Sciatic nerve (tissue), 2 donors: ENCODE results near the gene PDE10A. TPM values are rescaled to one million over a fixed set of nuclear protein-coding genes. Genes with fewer than 3 reads are reported as not detected.
"Not testable (repeated sequence)": the region's sequence is repeated elsewhere in the genome, so short reads cannot be mapped to it uniquely, and the experiment has no call there.

Source experiments
- ATAC-seq: fragments of 200-7000 bp; cut with Tn5 transposase; one replicate; pipeline ENCODE4 v1.9.1; 2020; ENCODE audit warnings: mild to moderate bottlenecking, moderate library complexity
- DNase-seq: peaks from one replicate; pipeline ENCODE4 v3.0.0-alpha.2; 2020; ENCODE audit warnings: low spot score
- intact Hi-C: fragments of 100-400 bp; cut with DNase I; formaldehyde crosslinking; loops from one replicate; pipeline ENCODE4 v1.14.2; 2022
- total RNA-seq: library from RNA; stranded (reverse); fragmentation: NEBNext Ultra II Directional; extraction: Animal tissue kit (Norgen Biotek cat#: 25700); gene quantifications from one replicate; pipeline ENCODE4 v1.2.1, GENCODE V29; 2021
- donor health status: DM: no; HTN: no; CAD: no.
- donor health status: DM: no; HTN: no; CAD: no.

PDE10A gene
- total RNA-seq, 1 donor from 2014 or later: 14.1 TPM

DNA sequence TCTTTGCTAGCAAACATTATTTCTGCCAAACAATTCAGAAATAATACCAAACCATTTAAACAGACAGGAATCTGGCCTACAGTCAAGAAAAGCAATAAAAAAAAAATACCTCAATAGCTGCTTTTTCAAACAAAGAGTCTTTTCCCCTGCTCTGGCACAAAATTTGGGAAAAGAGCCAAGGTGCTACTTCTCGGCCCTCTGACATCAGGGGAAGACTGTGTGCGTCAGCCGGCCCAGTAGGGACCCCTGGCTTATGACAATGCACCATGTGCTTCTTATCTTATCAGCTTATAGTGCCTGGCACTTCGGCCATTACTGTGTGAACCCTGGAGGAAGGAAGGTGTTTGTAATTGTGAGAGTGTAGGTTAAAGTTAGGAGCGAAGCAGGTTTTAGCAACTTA lies 89.4 kb downstream of the PDE10A start:
- ATAC-seq (peak; percentile 93), DNase-seq (no peak)
- intact Hi-C loops: no loop called here

DNA sequence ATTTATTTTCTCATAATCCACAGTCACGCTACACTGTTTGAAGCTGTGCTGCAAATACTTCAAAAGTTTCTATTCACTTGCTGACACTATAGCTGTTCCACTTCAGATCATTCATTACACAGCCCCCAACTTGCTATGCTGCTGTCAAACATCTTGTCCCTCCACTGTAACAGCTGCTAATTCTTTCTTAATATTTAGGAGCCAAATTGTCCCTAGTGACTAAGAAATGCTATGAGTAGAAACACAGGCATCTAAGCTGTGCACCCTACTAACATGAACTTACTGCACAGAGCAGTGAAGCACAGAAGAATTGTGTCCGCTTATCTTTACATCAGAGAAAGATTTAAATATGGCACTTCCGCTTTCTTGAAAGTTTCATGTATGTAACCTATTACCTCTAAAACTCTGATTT lies 91.3 kb downstream of the PDE10A start:
- intact Hi-C loops: no loop called here
- ATAC-seq (no peak), DNase-seq (no peak)

DNA sequence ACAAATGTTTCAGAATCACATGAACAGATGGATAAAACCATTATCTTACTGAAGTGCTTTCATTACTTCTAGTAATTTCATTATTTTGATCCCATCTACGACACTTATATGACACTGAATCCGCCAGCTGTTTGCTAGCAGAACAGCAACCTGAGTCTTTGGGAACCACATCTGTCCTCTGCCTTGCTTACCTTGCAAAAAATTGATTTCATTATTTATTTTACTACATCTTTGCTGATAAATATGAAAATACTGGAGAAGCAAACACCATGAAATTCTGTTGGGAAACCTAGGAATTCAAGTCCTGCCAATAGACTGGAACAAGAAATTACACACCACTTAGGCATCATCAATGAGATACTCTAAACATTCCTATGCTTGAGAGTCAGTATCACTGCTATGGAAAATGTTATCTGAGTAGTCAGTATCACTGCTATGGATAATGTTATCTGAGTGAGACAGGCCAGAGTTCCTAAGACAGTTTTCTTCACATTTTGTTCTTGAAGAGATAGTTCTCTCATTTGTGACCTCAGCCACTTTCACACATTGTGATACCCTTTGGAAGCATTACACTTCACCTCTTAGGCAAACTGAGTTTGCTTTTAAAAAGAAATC lies 91.9 kb downstream of the PDE10A start:
- intact Hi-C loops: no loop called here
- ATAC-seq: no peak
- DNase-seq: no peak

DNA sequence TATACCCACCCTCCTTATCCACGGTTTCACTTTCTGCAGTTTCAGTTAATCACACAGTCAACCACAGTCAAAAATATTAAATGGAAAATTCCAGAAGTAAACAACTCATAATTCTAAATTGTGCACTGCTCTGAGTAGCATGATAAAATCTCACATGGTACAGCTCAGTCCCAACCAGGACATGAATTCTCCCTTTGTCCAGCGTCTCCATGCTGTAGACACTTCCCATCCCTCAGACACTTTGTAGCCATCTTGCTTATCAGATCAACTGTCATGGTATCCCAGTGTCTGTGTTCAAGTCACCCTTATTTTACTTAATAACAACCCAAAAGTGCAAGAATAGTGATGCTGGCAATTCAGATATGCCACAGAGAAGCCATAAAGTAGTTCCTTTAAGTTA lies 94.7 kb downstream of the PDE10A start:
- no peak for ATAC-seq
- intact Hi-C loops: no loop called here
- no peak for DNase-seq

DNA sequence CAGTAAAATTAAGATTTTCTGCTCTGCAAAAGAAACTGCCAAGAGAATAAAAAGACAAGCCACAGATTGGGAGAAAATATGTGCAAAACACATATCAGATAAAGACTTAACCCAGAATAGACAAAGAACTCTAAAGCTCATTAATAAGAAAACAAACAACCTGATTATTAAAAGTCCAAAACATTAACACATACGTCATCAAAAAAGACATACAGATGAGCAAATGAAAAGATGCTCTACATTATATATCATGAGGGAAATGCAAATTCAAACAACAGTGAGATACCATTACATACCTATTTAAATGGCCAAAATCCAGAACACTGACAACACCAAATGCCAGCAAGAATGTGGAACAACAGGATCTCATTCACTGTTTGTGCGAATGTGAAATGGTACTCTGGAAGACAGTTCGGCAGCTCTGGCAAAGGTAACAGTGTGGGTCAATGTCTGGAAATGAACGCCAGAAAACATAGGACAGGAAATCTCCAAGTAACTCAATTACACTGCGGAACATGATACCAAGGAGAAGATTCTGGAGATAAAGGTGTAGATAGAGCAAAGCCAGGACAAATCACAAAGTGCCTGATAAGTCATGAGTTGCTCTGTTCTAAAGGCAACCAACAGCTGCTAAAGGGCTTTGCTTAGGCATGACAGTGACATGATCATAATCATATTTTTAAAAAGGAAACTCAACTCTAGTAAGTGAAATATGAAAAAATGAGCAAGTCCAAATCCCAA lies 96.8 kb downstream of the PDE10A start:
- ATAC-seq (no peak), DNase-seq (no peak)
- intact Hi-C loops: no loop called here

DNA sequence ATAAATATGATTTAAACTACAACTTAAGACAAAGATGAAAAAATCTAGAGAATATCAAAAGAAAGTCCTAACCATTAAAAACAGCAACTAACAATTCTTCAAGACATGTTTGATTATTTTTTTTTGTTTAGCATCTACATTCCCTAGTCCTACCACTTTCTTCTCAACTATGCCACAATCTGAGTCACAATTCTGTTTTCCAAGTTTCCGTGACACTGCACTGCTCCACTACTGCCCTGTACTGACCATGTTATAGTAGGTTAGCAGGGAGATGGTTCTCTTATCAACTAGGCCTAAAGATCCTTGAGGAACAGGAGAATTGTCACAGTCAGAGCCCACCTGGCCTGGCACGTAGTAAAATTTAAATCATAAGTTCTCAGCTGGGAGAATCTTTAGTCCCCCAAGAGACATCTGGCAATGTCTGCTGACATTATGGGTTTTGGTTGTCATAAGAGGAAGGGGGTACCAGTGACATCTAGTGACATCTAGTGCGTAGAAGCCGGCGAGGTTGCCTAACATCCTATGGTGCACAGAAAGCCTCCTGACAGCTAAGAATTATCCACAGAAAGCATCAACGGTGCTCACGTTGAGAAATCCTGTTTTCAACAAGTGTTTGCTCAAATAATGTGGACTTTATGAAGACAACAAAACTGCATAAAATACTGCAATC lies 100.5 kb downstream of the PDE10A start:
- ATAC-seq (no peak), DNase-seq (no peak)
- intact Hi-C loops: no loop called here

DNA sequence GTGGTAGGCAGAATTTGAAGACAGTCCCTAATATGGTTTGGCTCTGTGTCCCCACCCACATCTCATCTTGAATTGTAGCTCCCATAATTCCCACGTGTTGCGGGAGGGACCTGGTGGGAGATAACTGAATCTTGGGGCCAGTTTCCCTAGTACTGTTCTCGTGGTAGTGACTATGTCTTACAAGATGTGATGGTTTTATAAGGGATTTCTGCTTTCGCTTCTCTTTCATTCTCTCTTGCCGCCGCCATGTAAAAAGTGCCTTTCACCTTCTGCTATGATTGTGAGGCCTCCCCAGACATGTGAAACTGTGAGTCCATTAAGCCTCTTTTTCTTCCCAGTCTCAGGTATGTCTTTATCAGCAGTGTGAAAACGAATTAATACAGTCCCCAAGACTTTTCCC lies 103.4 kb downstream of the PDE10A start:
- intact Hi-C loops: no loop called here
- no peak for ATAC-seq
- no peak for DNase-seq

DNA sequence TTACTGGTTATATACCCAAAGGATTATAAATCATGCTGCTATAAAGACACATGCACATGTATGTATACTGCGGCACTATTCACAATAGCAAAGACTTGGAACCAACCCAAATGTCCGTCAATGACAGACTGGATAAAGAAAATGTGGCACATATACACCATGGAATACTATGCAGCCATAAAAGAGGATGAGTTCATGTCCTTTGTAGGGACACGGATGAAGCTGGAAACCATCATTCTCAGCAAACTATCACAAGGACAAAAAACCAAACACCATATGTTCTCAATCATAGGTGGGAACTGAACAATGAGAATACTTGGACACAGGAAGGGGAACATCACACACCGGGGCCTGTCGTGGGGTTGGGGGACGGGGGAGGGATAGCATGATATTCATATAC lies 104.9 kb downstream of the PDE10A start:
- intact Hi-C loops, ATAC-seq, DNase-seq: not testable (repeated sequence)

DNA sequence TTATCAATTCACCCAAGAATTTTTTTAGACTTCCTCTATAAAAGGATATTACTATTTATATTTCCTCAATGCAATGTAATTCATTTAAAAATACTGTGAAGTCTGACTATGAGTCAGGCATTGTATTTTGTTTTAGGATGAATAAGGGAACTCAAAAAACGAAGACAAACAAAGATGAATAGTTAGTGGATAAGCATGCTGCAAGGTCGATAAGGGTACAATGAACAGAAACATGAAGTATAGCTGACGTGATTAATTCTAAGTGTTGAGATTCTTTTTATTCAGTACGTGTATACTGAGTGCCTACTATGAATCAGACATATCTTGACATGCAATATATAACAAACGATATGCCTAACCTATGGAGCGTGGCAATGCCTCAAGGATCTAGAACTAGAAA lies 105.4 kb downstream of the PDE10A start:
- intact Hi-C loops: no loop called here
- DNase-seq (no peak), ATAC-seq (no peak)

DNA sequence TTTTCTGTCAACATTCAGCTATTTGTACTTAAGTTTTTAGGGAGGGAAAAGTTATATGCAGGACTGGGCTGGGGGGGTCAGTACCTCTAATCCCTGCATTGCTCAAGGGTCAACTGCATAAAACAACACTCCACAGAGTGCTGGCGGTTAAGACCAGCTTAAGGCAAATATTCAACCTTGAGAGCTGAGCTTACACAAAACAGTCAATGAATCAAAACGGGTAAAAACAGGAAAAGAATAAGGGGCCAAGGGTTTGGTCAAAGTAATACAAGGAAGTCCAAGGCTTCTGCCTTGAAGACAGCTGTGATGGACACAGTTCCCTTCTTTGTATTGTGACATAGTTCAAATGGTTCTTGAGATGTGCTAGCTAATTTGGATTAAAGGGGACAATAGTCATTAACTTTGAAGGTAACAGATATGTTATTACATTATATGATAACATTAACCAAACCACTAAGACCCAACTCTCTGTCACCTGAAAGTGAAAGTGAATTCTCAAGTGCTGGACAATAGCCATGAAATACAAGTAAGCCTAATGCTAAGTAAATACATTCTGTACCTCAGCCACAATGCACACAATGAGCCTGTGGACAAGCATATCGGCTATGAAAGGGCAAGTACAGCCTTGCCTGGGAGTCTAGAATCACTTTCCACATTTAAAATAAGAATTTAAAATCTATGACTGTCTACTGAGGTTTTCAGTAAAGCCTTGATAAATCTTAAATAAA lies 106.8 kb downstream of the PDE10A start:
- ATAC-seq: no peak

DNA sequence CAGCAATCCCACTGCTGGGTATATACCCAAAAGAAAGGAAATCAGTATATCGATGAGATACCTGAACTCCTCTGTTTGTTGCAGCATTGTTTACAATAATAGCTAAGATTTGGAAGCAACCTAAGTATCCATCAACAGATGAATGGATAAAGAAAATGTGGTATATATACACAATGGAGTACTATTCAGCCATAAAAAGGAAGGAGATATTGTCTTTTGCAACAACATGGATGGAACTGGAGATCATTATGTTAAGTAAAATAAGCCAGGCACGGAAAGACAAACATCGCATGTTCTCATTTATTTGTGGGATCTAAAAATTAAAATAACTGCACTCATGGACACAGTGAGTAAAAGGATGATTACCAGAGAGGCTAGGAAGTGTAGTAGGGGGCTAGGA lies 108.4 kb downstream of the PDE10A start:
- intact Hi-C loops, DNase-seq, ATAC-seq: not testable (repeated sequence)

More for the DNA sequence above, 106.8 kb downstream of the PDE10A start:
- intact Hi-C loops: no loop called here
- no peak for DNase-seq

DNA sequence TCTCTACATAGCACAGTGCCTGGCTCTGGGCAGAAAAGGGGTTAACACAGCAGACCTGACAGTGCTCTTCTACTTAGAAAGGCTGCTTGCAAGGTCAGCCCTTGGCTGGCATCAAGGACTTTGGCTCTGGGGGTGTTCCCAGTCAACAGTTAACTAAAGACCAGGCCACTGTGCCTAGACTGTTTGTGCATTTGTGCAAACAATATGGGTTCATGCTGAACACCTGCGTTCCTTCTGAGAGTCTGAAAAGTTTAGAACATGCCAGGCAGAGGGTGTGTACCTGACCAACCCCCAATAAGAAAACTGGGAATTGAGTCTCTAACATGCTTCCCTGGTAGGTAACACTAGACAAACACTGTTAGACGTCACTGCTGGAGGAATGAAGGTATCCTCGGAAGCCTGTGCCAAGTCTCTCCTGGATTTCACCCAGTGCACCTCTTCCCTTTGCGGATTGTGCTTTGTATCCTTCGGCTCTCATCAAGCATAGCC lies 110.7 kb downstream of the PDE10A start:
- ATAC-seq: no peak
- intact Hi-C loops: no loop called here
- no peak for DNase-seq

DNA sequence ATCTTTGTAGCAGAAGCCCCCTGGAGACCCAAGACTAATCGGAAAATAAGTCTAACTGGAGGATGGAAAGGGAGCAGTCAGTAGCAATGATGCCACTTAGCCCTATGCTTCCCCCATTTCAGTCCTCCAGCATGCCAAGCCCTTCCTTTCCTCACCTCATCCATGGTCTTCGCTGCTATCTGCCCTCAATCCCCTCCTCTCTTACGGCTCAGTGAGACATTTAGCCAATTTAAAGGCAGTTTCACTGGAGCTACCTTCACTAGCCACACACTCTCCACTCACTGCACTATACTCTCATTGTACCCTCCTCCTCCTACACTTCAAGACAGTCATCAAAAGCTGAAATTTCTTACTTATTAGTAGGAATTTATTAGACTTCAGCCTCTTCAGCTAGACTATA lies 111.2 kb downstream of the PDE10A start:
- no peak for ATAC-seq
- DNase-seq: no peak
- intact Hi-C loops: no loop called here

DNA sequence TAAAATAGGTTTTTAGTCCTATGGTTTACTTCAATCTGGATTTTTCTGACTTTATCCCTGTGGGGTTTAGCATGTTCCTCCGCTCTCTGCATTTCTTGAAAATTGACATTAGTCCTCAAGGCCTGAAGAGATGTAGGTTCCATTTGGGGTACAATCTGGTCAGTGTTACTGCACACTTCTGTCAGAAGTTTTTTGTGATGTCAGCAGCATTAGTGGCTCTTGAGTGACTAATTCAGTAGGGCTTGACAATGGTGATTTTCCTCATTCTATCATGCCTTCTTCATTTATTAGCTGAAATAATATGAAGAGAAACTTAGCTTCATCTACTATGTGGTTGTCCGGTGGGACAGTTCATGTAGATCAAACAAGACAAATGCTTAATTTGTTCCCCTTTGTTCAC lies 114.6 kb downstream of the PDE10A start:
- intact Hi-C loops: no loop called here
- no peak for ATAC-seq
- no peak for DNase-seq

DNA sequence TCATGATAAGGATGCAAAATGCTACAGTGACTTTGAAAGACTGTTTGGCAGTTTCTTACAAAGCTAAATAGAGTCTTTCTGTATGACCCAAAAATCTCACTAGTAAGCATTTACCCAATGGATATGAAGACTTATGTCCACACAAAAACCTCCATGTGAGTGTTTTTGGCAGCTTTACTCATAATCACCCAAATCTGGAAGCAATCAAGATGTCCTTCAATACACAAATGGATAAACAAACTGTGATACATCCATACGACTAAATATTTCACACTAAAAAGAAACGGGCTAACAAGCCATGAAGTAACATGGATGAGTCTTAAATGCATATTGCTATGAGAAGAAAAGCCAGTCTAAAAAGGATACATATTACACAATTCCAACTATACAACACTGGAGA lies 117.2 kb downstream of the PDE10A start:
- intact Hi-C loops: no loop called here
- DNase-seq: no peak
- ATAC-seq: no peak

DNA sequence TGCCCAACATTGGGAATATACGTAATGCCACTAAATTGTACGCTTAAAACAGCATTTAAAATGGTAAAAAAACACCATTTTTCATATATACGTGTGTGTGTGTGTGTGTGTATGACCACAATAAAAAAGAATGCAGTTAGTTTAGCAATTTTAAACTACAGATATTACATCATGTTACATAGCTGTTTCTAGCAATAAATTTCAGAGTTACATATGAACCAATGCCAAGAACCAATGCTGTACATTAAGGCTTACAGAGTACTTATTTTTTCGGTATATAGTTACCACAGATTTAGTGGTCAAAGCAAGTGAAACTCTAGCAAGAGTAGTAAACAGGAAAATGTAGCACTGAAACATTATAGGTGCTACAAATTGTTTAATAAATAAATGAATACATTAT lies 119.3 kb downstream of the PDE10A start:
- DNase-seq: no peak
- ATAC-seq: no peak
- intact Hi-C loops: no loop called here

DNA sequence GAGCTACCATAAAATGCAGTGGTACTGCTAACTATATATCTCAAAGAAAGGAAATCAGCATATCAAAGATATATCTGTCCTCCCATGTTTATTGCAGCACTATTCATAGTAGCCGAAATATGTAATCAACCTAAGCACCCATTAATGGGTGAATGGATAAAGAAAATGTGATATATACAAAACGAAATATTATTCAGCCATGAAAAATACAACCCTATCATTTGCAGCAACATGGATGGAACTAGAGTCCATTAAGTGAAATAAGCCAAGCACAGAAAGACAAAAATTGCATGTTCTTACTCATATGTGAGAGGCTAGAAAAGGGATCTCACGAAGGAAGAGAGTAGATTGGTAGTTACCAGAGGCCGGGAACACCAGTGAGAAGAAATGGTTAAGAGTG lies 126.1 kb downstream of the PDE10A start:
- intact Hi-C loops: no loop called here
- DNase-seq (no peak), ATAC-seq (no peak)

DNA sequence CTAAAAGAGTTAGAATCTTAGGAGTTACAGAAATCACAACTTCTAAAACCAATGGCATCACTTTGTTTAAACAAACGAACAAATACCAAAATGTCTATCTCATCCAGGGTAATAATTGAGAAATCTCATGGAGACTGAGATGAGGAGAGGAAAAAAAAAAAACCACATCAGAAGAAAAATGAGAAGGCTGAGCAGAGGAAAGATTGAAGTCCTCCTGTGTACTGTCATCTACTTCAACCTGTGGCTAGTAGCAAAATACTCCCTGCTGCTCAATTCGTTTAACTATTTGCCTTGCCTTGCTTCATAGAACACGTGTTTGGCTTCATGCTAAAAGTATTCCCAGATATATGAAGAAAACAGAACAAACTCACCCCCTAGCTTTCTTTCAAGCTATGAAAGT lies 143.7 kb downstream of the PDE10A start:
- ATAC-seq: no peak
- DNase-seq: no peak
- intact Hi-C loops: no loop called here

DNA sequence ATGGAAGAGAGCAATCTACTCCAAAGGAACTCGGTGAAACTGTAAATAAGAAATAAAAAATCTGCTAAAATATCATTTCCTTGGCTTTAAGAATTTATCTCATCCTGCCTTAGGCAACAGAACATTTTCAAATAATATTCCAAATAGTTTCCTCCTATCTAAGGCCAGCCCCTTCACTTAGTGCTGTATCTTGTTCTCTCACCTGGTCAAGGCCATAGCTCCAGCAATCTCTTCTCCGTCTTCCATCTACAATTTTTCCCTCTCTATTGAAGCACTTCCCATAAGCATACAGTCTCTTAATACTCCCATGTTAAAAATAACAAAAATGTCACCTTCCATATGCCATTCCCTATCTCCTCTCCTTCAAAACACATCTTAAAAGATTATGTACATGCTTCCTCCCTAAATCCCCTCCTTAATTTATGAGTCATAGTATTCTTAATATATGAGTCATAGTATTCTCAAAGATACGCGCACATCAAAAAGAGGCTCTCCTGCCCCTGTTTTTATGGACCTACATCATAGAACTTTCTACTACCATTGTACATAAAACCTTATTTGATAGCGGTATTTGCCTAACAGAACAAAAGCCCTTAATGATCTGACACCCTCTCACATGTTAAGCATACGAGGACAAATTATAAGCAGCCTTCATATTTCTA lies 146.9 kb downstream of the PDE10A start:
- intact Hi-C loops: no loop called here
- no peak for ATAC-seq
- no peak for DNase-seq
